Hepatocyte (in vitro differentiated cells): ENCODE measurements around the gene CDH22. TPM values are rescaled to one million over a fixed set of nuclear protein-coding genes. Genes with fewer than 3 reads are reported as not detected.

Source experiments
- DNase-seq: peaks from one replicate; pipeline ENCODE4 v3.0.0-alpha.2; 2016; ENCODE audit warnings: low spot score
- H2AFZ ChIP-seq: fragments of 200-600 bp; sonication (generic); 2 replicates; pipeline ENCODE4 v1.6.0; 2016; ENCODE audit warnings: antibody characterized with exemption, mild to moderate bottlenecking
- H3K27ac ChIP-seq: fragments of 200-600 bp; sonication (generic); 2 replicates; pipeline ENCODE4 v1.5.1; 2016; ENCODE audit warnings: mild to moderate bottlenecking
- H3K27me3 ChIP-seq: fragments of 200-600 bp; sonication (generic); 2 replicates; pipeline ENCODE4 v1.6.1; 2016
- H3K36me3 ChIP-seq: fragments of 200-600 bp; sonication (generic); replicated peaks from 2 replicates; pipeline ENCODE4 v1.5.1; 2016; ENCODE audit warnings: low read depth; ENCODE audit not compliant: insufficient read depth
- H3K4me1 ChIP-seq: fragments of 200-600 bp; sonication (generic); 2 replicates; pipeline ENCODE4 v1.5.1; 2016; ENCODE audit warnings: mild to moderate bottlenecking, moderate library complexity; ENCODE audit not compliant: insufficient read depth
- H3K4me2 ChIP-seq: fragments of 200-600 bp; sonication (generic); 2 replicates; pipeline ENCODE4 v1.6.0; 2016
- H3K4me3 ChIP-seq: fragments of 200-600 bp; sonication (generic); 2 replicates; pipeline ENCODE4 v1.5.1; 2016; ENCODE audit warnings: mild to moderate bottlenecking
- H3K79me2 ChIP-seq: fragments of 200-600 bp; sonication (generic); 2 replicates; pipeline ENCODE4 v1.6.0; 2017; ENCODE audit warnings: mild to moderate bottlenecking
- H3K9me2 ChIP-seq: fragments of 200-600 bp; sonication (generic); replicated peaks from 2 replicates; pipeline ENCODE4 v1.6.0; 2017; ENCODE audit warnings: mild to moderate bottlenecking; ENCODE audit not compliant: insufficient read depth
- H3K9me3 ChIP-seq: fragments of 200-600 bp; sonication (generic); 2 replicates; pipeline ENCODE4 v1.5.1; 2016; ENCODE audit warnings: low read depth, mild to moderate bottlenecking
- H4K20me1 ChIP-seq: fragments of 200-600 bp; sonication (generic); 2 replicates; pipeline ENCODE4 v1.6.0; 2016; ENCODE audit warnings: mild to moderate bottlenecking; ENCODE audit not compliant: insufficient read depth, poor library complexity, severe bottlenecking
- CTCF ChIP-seq: fragments of 200-600 bp; sonication (generic); IDR thresholded peaks from 2 replicates; pipeline ENCODE4 v1.5.1; 2016; ENCODE audit warnings: antibody characterized with exemption, mild to moderate bottlenecking; ENCODE audit not compliant: poor library complexity
- EZH2 ChIP-seq: fragments of 200-600 bp; sonication (generic); IDR thresholded peaks from 2 replicates; pipeline ENCODE4 v1.6.1; 2016; ENCODE audit warnings: antibody characterized with exemption, mild to moderate bottlenecking, borderline replicate concordance
- EZH2phosphoT487 ChIP-seq: fragments of 200-600 bp; sonication (generic); IDR thresholded peaks from one replicate; pipeline ENCODE4 v1.6.1; 2018; ENCODE audit warnings: antibody characterized with exemption, mild to moderate bottlenecking, low read depth, moderate library complexity; ENCODE audit not compliant: unreplicated experiment, severe bottlenecking
- WGBS: methylation state at CpG from one replicate; pipeline ENCODE4 v1.1.6; 2016; ENCODE audit warnings: low lambda C conversion rate; ENCODE audit errors: missing lambda C conversion rate; 5-methylcytosine and 5-hydroxymethylcytosine counted together
- polyA plus RNA-seq: library from polyadenylated mRNA; unstranded; fragments of >200 nt; fragmentation: Nextera tagmentation; extraction: Ambion mirVana; gene quantifications from 2 replicates; pipeline ENCODE4 v1.2.1, GENCODE V29; 2016
- total RNA-seq: library from RNA; depleted of rRNA; stranded (reverse); fragments of >200 nt; gene quantifications from 2 replicates; pipeline ENCODE4 v1.2.3, GENCODE V29; 2014

The CDH22 gene
- total and polyA plus RNA-seq, 2 experiments from 2014 or later: not detected

DNA sequence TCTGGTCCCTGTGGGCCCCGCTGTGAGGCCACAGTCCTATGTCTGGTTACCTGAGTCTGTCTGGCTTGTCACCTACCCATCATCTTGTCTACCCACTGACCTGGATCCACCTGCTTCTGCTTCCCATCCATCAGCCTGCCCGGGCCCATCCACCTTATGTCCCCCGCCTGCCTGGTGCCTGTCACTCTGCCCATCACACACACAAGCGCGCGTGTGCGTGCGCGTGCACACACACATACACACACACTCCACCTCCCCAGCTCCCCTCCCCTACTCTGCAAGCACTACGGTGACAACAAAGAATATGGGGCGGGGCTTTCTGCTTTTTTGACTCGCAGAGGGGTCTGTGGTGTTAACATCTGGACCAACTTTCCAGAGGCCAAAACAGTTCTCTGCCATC is 8.0 kb downstream of the CDH22 start:
- 83% methylated on average over 12 of the region's 12 CpGs for WGBS
- H3K27me3 ChIP-seq: peaks cover 48% of the 10 kb centered on the region

GRCh38 chr20:46299078-46299477 is 9.2 kb downstream of the CDH22 start:
- no peak overlapping the region for H3K4me3 ChIP-seq
- no peak for DNase-seq
- no peak overlapping the region for H2AFZ ChIP-seq
- H3K36me3 ChIP-seq: no peaks in the 10 kb centered on the region
- H3K9me2 ChIP-seq: no peaks in the 10 kb centered on the region
- no peaks in the 10 kb centered on the region for H3K9me3 ChIP-seq
- TF ChIP-seq EZH2phosphoT487 (no peak), CTCF (no peak), EZH2 (no peak)
- peaks cover 48% of the 10 kb centered on the region for H3K27me3 ChIP-seq
- no peak overlapping the region for H3K27ac ChIP-seq
- H3K4me2 ChIP-seq: no peak overlapping the region
- H4K20me1 ChIP-seq: no peaks in the 10 kb centered on the region
- WGBS: 74% methylated on average over 7 of the region's 7 CpGs
- no peaks in the 10 kb centered on the region for H3K79me2 ChIP-seq
- no peaks in the 10 kb centered on the region for H3K4me1 ChIP-seq

More for the DNA sequence above, 8.0 kb downstream of the CDH22 start:
- H3K4me1 ChIP-seq: no peaks in the 10 kb centered on the region
- no peak for TF ChIP-seq CTCF
- TF ChIP-seq EZH2: no peak
- no peak for TF ChIP-seq EZH2phosphoT487
- H3K27ac ChIP-seq: no peak overlapping the region
- H3K4me3 ChIP-seq: no peak overlapping the region
- H4K20me1 ChIP-seq: no peaks in the 10 kb centered on the region
- DNase-seq: no peak
- no peaks in the 10 kb centered on the region for H3K79me2 ChIP-seq
- H3K36me3 ChIP-seq: no peaks in the 10 kb centered on the region
- H3K4me2 ChIP-seq: no peak overlapping the region
- no peak overlapping the region for H2AFZ ChIP-seq
- H3K9me3 ChIP-seq: no peaks in the 10 kb centered on the region
- H3K9me2 ChIP-seq: no peaks in the 10 kb centered on the region

GRCh38 chr20:46298374-46298773 is 9.9 kb downstream of the CDH22 start:
- TF ChIP-seq EZH2phosphoT487 (no peak), CTCF (no peak), EZH2 (no peak)

More at GRCh38 chr20:46298374-46298773, 9.9 kb downstream of the CDH22 start:
- no peaks in the 10 kb centered on the region for H4K20me1 ChIP-seq
- H3K9me2 ChIP-seq: no peaks in the 10 kb centered on the region
- no peak overlapping the region for H3K4me3 ChIP-seq
- no peaks in the 10 kb centered on the region for H3K79me2 ChIP-seq
- H3K9me3 ChIP-seq: no peaks in the 10 kb centered on the region
- H3K27ac ChIP-seq: no peak overlapping the region
- peaks cover 42% of the 10 kb centered on the region for H3K27me3 ChIP-seq
- H3K4me2 ChIP-seq: no peak overlapping the region
- DNase-seq: no peak
- no peaks in the 10 kb centered on the region for H3K36me3 ChIP-seq
- WGBS: 89% methylated on average over 3 of the region's 3 CpGs
- H2AFZ ChIP-seq: no peak overlapping the region
- no peaks in the 10 kb centered on the region for H3K4me1 ChIP-seq
